HG03520 (cell line): ENCODE results near the gene ATP1A2.

Experiments used
- ATAC-seq: cut with Tn5 transposase; IDR thresholded peaks from one replicate; pipeline ENCODE4 v1.9.1; 2021; ENCODE audit warnings: mild to moderate bottlenecking, moderate library complexity; ENCODE audit not compliant: unreplicated experiment

The ATP1A2 gene

GRCh38 chr1:160084771-160085321 is 30.7 kb upstream of the ATP1A2 start:
- no peak for ATAC-seq

- peak; percentile 53 for ATAC-seq
Observed at GRCh38 chr1:160085686-160086455, 29.7 kb upstream of the ATP1A2 start.

- no peak for ATAC-seq
Observed at GRCh38 chr1:160086456-160086892, 29.1 kb upstream of the ATP1A2 start.

- ATAC-seq: no peak
Observed at GRCh38 chr1:160087118-160087662, 28.4 kb upstream of the ATP1A2 start.

- ATAC-seq: no peak
Observed at GRCh38 chr1:160089883-160090282, 25.7 kb upstream of the ATP1A2 start.

GRCh38 chr1:160090760-160091159 is 24.8 kb upstream of the ATP1A2 start:
- no peak for ATAC-seq

- ATAC-seq: no peak
Observed at GRCh38 chr1:160091666-160092223, 23.8 kb upstream of the ATP1A2 start.

- no peak for ATAC-seq
Observed at GRCh38 chr1:160092366-160093068, 23.0 kb upstream of the ATP1A2 start.

GRCh38 chr1:160093069-160093395 is 22.5 kb upstream of the ATP1A2 start:
- ATAC-seq: no peak

- no peak for ATAC-seq
Observed at GRCh38 chr1:160093624-160094290, 21.8 kb upstream of the ATP1A2 start.

- ATAC-seq: no peak
Observed at GRCh38 chr1:160094291-160094625, 21.3 kb upstream of the ATP1A2 start.

GRCh38 chr1:160094806-160095205 is 20.8 kb upstream of the ATP1A2 start:
- no peak for ATAC-seq

GRCh38 chr1:160095382-160096105 is 20.0 kb upstream of the ATP1A2 start:
- ATAC-seq: no peak

- no peak for ATAC-seq
Observed at GRCh38 chr1:160096274-160097116, 19.1 kb upstream of the ATP1A2 start.

GRCh38 chr1:160097151-160097910 is 18.2 kb upstream of the ATP1A2 start:
- no peak for ATAC-seq

GRCh38 chr1:160097911-160098851 is 17.4 kb upstream of the ATP1A2 start, which contains the start of gene IGSF8:
Gene IGSF8, minus strand, starts transcription at chr1:160098619. Its CDS starts 147 bp downstream, at chr1:160098472.
- ATAC-seq: peak; percentile 32

- ATAC-seq: peak; percentile 75
Observed at GRCh38 chr1:160098852-160099561, 16.6 kb upstream of the ATP1A2 start.
